ENCODE results near the gene CD99L2. TPM values are rescaled to one million over a fixed set of nuclear protein-coding genes. Genes with fewer than 3 reads are reported as not detected.

Gene CD99L2
- total and polyA plus RNA-seq, 10 of the 15 experiments (the other 5 are each of a cell fraction or from before 2014, with no cell fraction given), result 1.1 to 22.9 (median 13.0) TPM

DNA sequence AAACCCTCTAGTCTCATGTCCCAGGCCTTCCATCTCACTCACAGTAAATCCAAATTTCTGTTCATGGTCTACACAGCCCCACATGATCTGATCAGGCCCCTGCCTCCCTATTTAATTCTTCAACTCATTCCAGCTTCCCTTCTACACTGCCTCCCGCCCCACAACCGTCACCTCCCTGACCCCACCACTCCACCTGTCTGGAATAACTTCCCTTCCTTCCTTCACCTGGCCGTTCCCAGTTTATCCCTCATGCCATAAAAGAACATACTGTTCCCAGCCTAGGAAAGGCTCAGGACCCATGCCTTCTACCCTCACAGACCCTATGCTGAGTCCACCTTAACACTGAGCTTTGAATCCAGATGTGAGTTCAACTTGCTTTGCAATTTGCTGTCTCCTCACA lies 6.8 kb upstream of the CD99L2 start (continued):
- TF ChIP-seq HDAC6 (IDR thresholded peaks at IDR 0.05; ENCODE audit: unreplicated experiment) (no peak), ASH2L (IDR thresholded peaks at IDR 0.05; ENCODE audit: borderline replicate concordance, low read depth) (no peak), NBN (IDR thresholded peaks at IDR 0.05) (no peak), HDAC2 (IDR thresholded peaks at IDR 0.05) (no peak), EED (IDR thresholded peaks at IDR 0.05; ENCODE audit: low read depth) (no peak)
- TF ChIP-seq, protein P1, sequence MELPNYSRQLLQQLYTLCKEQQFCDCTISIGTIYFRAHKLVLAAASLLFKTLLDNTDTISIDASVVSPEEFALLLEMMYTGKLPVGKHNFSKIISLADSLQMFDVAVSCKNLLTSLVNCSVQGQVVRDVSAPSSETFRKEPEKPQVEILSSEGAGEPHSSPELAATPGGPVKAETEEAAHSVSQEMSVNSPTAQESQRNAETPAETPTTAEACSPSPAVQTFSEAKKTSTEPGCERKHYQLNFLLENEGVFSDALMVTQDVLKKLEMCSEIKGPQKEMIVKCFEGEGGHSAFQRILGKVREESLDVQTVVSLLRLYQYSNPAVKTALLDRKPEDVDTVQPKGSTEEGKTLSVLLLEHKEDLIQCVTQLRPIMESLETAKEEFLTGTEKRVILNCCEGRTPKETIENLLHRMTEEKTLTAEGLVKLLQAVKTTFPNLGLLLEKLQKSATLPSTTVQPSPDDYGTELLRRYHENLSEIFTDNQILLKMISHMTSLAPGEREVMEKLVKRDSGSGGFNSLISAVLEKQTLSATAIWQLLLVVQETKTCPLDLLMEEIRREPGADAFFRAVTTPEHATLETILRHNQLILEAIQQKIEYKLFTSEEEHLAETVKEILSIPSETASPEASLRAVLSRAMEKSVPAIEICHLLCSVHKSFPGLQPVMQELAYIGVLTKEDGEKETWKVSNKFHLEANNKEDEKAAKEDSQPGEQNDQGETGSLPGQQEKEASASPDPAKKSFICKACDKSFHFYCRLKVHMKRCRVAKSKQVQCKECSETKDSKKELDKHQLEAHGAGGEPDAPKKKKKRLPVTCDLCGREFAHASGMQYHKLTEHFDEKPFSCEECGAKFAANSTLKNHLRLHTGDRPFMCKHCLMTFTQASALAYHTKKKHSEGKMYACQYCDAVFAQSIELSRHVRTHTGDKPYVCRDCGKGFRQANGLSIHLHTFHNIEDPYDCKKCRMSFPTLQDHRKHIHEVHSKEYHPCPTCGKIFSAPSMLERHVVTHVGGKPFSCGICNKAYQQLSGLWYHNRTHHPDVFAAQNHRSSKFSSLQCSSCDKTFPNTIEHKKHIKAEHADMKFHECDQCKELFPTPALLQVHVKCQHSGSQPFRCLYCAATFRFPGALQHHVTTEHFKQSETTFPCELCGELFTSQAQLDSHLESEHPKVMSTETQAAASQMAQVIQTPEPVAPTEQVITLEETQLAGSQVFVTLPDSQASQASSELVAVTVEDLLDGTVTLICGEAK (IDR thresholded peaks at IDR 0.05; ENCODE audit: borderline replicate concordance), result no peak

DNA sequence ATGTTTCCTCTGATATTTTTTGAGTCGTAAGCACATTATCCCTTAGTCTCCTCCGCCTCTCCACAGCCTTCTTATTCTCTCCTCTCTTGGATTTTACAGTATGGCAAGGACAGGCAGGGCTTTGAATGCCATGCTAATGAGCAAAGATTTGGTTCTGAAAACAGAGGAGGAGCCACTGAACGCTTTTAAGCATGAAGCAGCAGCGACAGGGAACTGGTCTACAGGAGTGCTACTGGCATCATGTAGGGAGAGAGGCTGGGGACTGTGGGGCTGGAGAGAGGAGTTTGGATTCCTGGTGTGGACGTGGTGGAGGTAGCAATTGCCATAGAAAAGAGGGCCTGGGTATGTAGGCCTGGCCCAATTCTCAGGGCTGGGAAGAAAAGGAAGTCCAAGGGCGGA lies 4.6 kb upstream of the CD99L2 start:
- FAIRE-seq (no peak), DNase-seq (ENCODE audit: low read depth, low spot score) (no peak), ATAC-seq (no peak)
- Histone ChIP-seq H3K4me2 (ENCODE audit: control insufficient read depth, insufficient read depth) (no peak overlapping the region), H3K36me3 (ENCODE audit: control insufficient read depth in 2 of 2, insufficient read depth in 2 of 2, low read length in 1 of 2) (no peaks in the 10 kb centered on the region), H3K9ac (ENCODE audit: control insufficient read depth, insufficient read depth, low read length) (no peak overlapping the region), H3K27ac (ENCODE audit: control insufficient read depth, insufficient read depth) (no peak overlapping the region), H2AFZ (ENCODE audit: control insufficient read depth, low read depth, low read length) (no peak overlapping the region), H3K4me3 (no peak overlapping the region), H3K9me3 (replicated peaks; ENCODE audit: control insufficient read depth, insufficient read depth, low read length) (no peaks in the 10 kb centered on the region; the same call in 2 of the 3 replicates), H3K27me3 (replicated peaks in 1 of 2; ENCODE audit: control insufficient read depth in 2 of 2, insufficient read depth in 2 of 2, low read length in 1 of 2) (no peaks in the 10 kb centered on the region), H4K20me1 (ENCODE audit: control insufficient read depth, insufficient read depth) (no peaks in the 10 kb centered on the region), H3K79me2 (ENCODE audit: control insufficient read depth, insufficient read depth, low read length) (peaks cover under 1% of the 10 kb centered on the region), H3K4me1 (ENCODE audit: control insufficient read depth, insufficient read depth, low read length) (no peaks in the 10 kb centered on the region; the same call in 1 of the 2 replicates)
- WGBS (ENCODE audit: insufficient coverage, insufficient replicate concordance, low lambda C conversion rate, missing lambda C conversion rate), result 27% methylated on average over 6 of the region's 6 CpGs
- CTCF ChIA-PET, result no interaction called here
- SMC1A ChIA-PET (ENCODE audit: uncharacterized antibody, unreplicated experiment), result no interaction called here
- intact Hi-C loops (cut with micrococcal nuclease; ENCODE audit: unreplicated experiment) (no loop called here), in situ Hi-C loops (cut with MboI) (no loop called here)
- TF ChIP-seq RBBP5 (conservative IDR thresholded peaks at IDR 0.05) (no peak), SMAD1 (IDR thresholded peaks at IDR 0.05; ENCODE audit: low read depth, partially characterized antibody) (no peak), PML (IDR thresholded peaks at IDR 0.05; ENCODE audit: low read length) (no peak)
- TF ChIP-seq, protein P2, sequence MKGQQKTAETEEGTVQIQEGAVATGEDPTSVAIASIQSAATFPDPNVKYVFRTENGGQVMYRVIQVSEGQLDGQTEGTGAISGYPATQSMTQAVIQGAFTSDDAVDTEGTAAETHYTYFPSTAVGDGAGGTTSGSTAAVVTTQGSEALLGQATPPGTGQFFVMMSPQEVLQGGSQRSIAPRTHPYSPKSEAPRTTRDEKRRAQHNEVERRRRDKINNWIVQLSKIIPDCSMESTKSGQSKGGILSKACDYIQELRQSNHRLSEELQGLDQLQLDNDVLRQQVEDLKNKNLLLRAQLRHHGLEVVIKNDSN (IDR thresholded peaks at IDR 0.05; ENCODE audit: borderline replicate concordance, extremely low read length, insufficient read depth, low read depth, low read length), result no peak
- TF ChIP-seq, protein P3, sequence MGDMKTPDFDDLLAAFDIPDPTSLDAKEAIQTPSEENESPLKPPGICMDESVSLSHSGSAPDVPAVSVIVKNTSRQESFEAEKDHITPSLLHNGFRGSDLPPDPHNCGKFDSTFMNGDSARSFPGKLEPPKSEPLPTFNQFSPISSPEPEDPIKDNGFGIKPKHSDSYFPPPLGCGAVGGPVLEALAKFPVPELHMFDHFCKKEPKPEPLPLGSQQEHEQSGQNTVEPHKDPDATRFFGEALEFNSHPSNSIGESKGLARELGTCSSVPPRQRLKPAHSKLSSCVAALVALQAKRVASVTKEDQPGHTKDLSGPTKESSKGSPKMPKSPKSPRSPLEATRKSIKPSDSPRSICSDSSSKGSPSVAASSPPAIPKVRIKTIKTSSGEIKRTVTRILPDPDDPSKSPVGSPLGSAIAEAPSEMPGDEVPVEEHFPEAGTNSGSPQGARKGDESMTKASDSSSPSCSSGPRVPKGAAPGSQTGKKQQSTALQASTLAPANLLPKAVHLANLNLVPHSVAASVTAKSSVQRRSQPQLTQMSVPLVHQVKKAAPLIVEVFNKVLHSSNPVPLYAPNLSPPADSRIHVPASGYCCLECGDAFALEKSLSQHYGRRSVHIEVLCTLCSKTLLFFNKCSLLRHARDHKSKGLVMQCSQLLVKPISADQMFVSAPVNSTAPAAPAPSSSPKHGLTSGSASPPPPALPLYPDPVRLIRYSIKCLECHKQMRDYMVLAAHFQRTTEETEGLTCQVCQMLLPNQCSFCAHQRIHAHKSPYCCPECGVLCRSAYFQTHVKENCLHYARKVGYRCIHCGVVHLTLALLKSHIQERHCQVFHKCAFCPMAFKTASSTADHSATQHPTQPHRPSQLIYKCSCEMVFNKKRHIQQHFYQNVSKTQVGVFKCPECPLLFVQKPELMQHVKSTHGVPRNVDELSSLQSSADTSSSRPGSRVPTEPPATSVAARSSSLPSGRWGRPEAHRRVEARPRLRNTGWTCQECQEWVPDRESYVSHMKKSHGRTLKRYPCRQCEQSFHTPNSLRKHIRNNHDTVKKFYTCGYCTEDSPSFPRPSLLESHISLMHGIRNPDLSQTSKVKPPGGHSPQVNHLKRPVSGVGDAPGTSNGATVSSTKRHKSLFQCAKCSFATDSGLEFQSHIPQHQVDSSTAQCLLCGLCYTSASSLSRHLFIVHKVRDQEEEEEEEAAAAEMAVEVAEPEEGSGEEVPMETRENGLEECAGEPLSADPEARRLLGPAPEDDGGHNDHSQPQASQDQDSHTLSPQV (IDR thresholded peaks at IDR 0.05), result no peak
- POLR2A ChIA-PET, result no interaction called here
- RAD21 ChIA-PET (ENCODE audit: unreplicated experiment), result no interaction called here
- no TSS peak for BruUV-seq (replicated peaks)

All from GM12878 (cell line).